Kidney epithelial cell (primary cell): ENCODE results near the gene GTF2IRD1. TPM values are rescaled to one million over a fixed set of nuclear protein-coding genes. Genes with fewer than 3 reads are reported as not detected.

Experiments
- DNase-seq: peaks from one replicate; pipeline ENCODE4 v3.0.0-alpha.2; 2010; ENCODE audit warnings: low read depth
- H3K27me3 ChIP-seq: 2 replicates; pipeline ENCODE4 v1.6.0; 2011; ENCODE audit warnings: low read length; ENCODE audit not compliant: control insufficient read depth, insufficient read depth
- H3K36me3 ChIP-seq: 2 replicates; pipeline ENCODE4 v1.5.1; 2011; ENCODE audit warnings: low read length; ENCODE audit not compliant: control insufficient read depth, insufficient read depth
- H3K4me3 ChIP-seq: 2 replicates; pipeline ENCODE4 v1.5.1; 2011; ENCODE audit warnings: low read depth, mild to moderate bottlenecking, control low read depth, low read length
- total RNA-seq: library from RNA; depleted of rRNA; stranded (reverse); fragments of >200 nt; gene quantifications from 2 replicates; pipeline ENCODE4 v1.2.3, GENCODE V29; 2015
- TF ChIP-seq, protein P1 (sequence below): IDR thresholded peaks from 2 replicates; pipeline ENCODE4 v1.5.1; 2011; ENCODE audit warnings: mild to moderate bottlenecking, moderate library complexity, low read length, control low read depth, inconsistent platforms; ENCODE audit not compliant: insufficient read depth, poor library complexity, severe bottlenecking

Gene GTF2IRD1
- total RNA-seq, 1 donor from 2014 or later = 36.8 TPM

DNA sequence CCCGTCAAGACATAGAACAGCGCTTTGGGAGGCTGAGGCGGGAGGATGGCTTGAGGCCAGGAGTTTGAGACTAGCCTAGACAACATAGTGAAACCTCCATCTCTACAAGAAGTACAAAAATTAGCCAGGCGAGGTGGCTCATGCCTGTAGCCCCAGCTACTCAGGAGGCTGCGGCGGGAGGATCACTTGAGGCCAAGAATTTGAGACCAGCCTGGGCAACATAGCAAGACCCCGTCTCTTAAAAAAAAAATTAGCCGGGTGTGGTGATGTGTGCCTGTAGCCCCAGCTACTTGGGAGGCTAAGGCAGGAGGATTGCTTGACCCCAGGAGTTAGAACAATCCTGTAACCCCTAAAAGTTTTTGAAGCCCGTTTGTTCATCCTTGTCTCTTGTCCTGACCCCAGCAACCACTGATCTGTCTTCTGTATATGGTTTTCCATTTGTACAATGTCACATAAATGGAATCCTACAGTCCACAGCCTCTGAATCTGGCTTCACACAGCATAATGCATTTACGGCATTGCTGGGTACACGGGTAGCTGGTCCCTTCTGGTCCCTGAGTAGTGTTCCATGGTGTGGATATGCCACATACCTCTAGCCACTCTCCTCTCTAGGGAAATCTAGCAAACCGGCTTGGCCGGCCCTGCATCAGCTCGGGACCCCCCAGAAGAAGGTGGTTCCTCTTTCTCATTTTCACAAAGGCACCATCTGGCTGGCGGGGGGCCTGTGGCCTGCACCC, 8.4 kb downstream of the GTF2IRD1 start:
- Histone ChIP-seq H3K36me3 (no peaks in the 10 kb centered on the region), H3K4me3 (no peak overlapping the region), H3K27me3 (no peaks in the 10 kb centered on the region)
- no peak for DNase-seq
- TF ChIP-seq, protein P1, sequence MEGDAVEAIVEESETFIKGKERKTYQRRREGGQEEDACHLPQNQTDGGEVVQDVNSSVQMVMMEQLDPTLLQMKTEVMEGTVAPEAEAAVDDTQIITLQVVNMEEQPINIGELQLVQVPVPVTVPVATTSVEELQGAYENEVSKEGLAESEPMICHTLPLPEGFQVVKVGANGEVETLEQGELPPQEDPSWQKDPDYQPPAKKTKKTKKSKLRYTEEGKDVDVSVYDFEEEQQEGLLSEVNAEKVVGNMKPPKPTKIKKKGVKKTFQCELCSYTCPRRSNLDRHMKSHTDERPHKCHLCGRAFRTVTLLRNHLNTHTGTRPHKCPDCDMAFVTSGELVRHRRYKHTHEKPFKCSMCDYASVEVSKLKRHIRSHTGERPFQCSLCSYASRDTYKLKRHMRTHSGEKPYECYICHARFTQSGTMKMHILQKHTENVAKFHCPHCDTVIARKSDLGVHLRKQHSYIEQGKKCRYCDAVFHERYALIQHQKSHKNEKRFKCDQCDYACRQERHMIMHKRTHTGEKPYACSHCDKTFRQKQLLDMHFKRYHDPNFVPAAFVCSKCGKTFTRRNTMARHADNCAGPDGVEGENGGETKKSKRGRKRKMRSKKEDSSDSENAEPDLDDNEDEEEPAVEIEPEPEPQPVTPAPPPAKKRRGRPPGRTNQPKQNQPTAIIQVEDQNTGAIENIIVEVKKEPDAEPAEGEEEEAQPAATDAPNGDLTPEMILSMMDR = no peak

DNA sequence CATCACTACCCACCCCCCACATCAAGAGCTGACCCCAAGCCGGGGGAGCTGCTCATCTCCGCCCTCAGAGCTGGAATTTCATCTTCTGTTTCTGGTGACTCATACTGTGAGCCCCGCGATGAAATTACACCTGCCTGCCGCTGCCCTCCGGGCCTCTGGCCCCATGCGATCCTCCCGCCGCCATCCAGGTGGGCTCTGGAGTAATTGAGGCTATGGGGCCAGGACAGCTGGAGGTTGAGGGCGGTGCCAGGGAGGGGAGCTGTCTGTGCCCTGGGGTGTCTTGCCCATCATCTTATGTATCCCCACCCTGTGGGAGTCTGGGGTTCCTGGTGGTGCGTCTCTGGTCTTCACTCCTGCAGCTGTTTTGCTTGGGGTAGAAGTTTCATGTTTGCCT, 9.0 kb downstream of the GTF2IRD1 start:
- no peak for DNase-seq
- H3K27me3 ChIP-seq = no peaks in the 10 kb centered on the region
- H3K4me3 ChIP-seq = no peak overlapping the region
- H3K36me3 ChIP-seq = no peaks in the 10 kb centered on the region
- TF ChIP-seq, protein P1 = no peak

DNA sequence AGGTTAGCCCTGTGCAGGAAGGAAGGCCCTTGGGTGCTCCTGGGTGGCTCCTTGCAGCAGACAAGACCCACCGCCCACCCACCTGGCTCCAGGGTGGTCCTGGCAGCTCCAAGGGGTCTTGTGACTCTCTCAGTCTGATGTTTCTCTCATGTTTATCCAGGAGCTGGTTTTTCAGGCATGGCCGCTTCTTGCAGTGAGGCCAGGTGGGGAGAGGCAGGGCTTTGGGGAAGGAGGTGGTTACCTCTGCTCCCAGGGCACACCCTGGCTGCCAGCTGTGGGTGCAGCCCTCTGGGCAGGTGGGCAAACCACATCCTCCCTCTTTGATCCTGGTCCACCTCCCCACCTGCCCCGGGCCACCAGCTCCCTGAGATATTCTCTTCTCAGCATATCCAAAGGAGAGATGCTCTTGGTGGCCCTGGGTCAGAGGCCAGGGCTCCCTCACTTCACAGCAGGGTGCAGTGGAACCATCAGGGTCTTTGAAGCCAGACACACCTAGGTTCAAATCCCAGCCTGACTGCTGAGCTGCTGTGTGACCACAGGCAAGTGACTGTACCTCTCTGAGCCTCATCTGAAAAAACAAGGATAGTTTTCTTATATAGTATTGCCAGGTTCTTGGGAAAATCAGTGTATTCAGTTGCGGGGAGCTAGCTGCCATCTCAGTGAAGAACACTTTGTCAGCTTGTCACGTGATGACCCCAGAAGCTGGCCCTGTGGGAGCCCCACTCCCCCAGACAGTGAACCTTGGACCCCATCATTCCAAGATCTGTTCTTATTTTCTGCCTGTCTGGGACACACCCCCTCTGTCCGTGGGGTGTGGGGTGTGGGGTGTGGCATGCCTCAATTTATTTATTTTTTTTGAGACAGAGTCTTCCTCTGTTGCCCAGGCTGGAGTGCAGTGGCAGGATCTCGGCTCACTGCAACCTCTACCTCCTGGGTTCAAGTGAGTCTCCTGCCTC, 11.5 kb downstream of the GTF2IRD1 start:
- Histone ChIP-seq H3K27me3 (no peaks in the 10 kb centered on the region), H3K4me3 (no peak overlapping the region), H3K36me3 (no peaks in the 10 kb centered on the region)
- TF ChIP-seq, protein P1 = no peak
- no peak for DNase-seq

DNA sequence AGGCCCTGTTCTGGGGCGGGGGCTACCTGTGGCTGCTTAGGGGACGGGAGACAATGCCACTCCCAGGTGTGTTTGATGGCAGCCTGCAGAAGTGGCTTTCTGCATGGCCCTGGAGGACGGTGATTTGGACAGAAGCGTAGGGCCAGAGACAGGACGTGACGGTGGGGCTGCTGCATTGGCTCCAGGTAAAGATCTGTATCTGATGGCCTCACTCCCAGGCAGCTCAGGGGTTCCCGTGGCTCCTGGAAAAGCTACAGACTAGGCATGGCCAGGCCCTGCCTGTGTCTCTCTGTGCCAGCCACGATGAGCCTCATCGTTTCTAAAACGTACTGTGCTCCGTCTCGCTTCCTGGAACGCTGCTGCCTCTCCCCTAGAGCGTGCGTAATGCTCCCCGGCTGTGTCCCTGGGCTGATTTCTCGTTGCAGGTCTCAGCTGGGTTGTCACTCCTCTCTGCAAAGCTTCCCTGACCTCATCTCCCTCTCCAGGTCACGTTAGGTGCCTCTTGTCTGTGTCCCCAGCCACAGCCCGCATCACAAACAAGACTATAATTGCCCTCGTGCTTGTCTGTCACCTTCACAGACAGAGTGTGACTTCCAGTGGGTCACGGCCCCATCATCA, 12.6 kb downstream of the GTF2IRD1 start:
- no peak overlapping the region for H3K4me3 ChIP-seq
- TF ChIP-seq, protein P1 = no peak
- H3K36me3 ChIP-seq = no peaks in the 10 kb centered on the region
- no peaks in the 10 kb centered on the region for H3K27me3 ChIP-seq
- DNase-seq = no peak

DNA sequence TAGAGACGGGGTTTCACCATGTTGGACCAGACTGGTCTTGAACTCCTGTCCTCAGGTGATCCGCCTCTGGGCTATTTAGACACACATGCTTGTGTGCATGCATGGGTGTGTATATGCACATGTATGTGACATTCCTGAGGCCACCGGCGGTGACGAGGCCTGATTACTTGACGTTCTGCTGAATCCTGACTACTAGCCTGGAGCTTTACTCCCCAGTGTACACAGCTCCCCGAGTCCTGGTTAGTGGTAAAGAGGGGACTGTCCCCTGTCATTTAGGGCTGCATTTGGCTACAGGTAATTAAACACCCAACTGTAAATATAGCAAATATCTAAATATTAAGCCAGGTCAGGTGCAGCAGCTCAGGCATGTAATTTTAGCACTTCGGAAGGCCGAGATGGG, 14.2 kb downstream of the GTF2IRD1 start:
- TF ChIP-seq, protein P1 = no peak

More for the DNA sequence above, 14.2 kb downstream of the GTF2IRD1 start:
- Histone ChIP-seq H3K36me3 (no peaks in the 10 kb centered on the region), H3K27me3 (no peaks in the 10 kb centered on the region), H3K4me3 (no peak overlapping the region)
- no peak for DNase-seq
